Retinal pigment epithelial cell (primary cell): ENCODE results near the gene TPST2.

Experiments
- DNase-seq: peaks from one replicate; pipeline ENCODE4 v3.0.0-alpha.2; 2010; ENCODE audit warnings: low read depth
- H3K4me3 ChIP-seq: 2 replicates; pipeline ENCODE4 v1.5.1; 2011; ENCODE audit warnings: mild to moderate bottlenecking, low read length, control low read depth, moderate library complexity
- TF ChIP-seq, protein P1 (sequence below): conservative IDR thresholded peaks from 2 replicates; pipeline ENCODE4 v1.5.1; 2011; ENCODE audit warnings: low read depth, low read length, control low read depth, inconsistent platforms

Gene TPST2

GRCh38 chr22:26565181-26565580 is 24.8 kb downstream of the TPST2 start:
- DNase-seq, result no peak
- TF ChIP-seq, protein P1, sequence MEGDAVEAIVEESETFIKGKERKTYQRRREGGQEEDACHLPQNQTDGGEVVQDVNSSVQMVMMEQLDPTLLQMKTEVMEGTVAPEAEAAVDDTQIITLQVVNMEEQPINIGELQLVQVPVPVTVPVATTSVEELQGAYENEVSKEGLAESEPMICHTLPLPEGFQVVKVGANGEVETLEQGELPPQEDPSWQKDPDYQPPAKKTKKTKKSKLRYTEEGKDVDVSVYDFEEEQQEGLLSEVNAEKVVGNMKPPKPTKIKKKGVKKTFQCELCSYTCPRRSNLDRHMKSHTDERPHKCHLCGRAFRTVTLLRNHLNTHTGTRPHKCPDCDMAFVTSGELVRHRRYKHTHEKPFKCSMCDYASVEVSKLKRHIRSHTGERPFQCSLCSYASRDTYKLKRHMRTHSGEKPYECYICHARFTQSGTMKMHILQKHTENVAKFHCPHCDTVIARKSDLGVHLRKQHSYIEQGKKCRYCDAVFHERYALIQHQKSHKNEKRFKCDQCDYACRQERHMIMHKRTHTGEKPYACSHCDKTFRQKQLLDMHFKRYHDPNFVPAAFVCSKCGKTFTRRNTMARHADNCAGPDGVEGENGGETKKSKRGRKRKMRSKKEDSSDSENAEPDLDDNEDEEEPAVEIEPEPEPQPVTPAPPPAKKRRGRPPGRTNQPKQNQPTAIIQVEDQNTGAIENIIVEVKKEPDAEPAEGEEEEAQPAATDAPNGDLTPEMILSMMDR, result no peak
- no peak overlapping the region for H3K4me3 ChIP-seq

- DNase-seq, result no peak
- no peak overlapping the region for H3K4me3 ChIP-seq
- TF ChIP-seq, protein P1, result no peak
Measured at GRCh38 chr22:26564672-26565071, 25.3 kb downstream of the TPST2 start.

DNA sequence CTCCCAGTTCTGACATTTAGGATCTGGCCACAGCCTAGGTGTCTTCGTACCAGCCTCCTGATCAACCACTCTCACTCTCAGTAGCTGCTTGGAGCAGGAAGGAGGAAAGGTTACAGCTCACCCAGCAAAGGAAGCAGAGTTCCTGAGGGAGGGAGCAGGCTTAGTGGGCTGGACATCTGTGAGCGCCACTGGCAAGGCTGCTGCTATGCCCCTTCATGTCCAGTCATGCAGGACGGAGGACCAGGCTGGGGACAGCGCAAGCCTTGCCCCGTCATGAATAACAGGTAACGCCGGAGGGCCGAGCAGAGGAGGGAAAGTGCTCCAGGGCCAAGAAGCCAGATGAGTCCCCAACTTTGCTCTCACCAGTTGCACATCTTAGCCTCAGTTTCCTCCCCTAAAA is 25.8 kb downstream of the TPST2 start:
- no peak for DNase-seq
- TF ChIP-seq, protein P1, result no peak
- H3K4me3 ChIP-seq, result no peak overlapping the region

DNA sequence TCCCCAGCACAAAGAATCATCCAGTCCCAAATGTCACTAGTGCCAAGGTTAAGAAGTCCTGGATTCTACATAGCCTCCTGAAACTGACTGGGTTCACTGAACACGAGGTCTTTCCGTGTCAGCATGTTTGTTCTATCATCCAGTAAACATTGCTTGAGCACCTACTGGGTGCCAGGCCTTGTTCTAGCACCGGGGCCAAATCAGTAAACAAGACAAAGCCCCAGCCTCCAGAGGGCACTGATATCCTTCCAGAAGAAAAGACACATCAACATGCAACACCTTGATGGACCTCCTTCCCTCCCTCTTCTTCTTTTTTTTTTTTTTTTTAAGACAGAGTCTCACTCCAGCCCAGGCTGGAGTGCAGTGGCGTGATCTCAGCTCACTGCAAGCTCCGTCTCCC is 26.9 kb downstream of the TPST2 start:
- DNase-seq, result no peak
- no peak overlapping the region for H3K4me3 ChIP-seq
- TF ChIP-seq, protein P1, result no peak

DNA sequence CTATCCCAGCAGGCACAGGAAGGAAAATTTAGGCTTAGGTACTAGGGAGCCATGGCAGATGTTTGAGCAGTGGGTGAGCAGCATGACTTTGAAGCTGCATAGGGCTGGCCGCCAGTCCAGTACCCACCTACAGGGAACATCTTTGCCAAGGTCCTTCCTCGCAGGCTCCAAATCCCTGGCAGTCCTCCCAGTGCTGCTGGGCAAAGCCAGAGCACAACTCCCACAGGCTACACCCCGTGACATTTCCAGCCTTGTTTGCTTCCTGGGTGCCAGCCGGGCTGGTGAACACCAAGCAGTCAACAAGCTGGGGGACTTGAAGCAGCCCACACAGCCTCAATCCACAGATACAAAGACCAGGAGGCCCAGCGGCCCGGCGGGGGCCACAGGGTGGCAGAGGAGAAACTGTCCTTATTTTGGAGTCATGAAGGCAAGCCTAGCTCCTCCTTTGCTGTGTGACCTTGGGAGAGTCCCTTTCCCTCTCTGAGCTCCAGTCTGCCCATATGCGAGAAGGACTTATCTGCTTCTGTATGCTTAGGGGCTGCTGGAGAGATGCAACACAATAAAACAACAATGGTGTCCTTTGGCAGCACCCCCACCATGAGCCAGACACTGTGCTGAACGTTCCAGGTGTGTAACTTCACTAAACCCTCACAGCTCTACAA is 28.0 kb downstream of the TPST2 start:
- TF ChIP-seq, protein P1, result no peak
- DNase-seq, result no peak
- no peak overlapping the region for H3K4me3 ChIP-seq

GRCh38 chr22:26559961-26560575 is 29.9 kb downstream of the TPST2 start:
- H3K4me3 ChIP-seq, result no peak overlapping the region
- TF ChIP-seq, protein P1, result no peak
- no peak for DNase-seq

GRCh38 chr22:26558248-26558895 is 31.6 kb downstream of the TPST2 start:
- DNase-seq, result no peak
- TF ChIP-seq, protein P1, result no peak
- no peak overlapping the region for H3K4me3 ChIP-seq
